ENCODE measurements around the gene COPB1.

DNA sequence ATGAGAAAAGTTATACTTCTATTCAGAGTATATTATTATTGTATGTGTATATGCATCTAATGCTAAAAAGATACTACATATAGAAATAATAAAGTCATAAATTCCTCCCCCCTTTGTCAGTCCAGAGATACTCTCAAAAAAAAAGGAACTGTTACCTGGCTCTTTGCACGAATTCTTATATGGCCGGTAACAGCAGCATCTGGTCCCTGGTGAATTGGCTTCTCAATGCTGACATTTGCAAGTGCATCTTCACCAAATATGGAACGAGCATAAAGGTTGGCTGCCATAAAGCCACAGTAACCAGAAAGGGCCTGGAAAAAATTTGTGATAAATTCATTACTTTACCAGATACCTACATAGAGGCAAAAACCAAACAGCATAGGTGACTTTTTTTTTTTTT lies 41.2 kb downstream of the COPB1 start:
- TF ChIP-seq, protein P1, sequence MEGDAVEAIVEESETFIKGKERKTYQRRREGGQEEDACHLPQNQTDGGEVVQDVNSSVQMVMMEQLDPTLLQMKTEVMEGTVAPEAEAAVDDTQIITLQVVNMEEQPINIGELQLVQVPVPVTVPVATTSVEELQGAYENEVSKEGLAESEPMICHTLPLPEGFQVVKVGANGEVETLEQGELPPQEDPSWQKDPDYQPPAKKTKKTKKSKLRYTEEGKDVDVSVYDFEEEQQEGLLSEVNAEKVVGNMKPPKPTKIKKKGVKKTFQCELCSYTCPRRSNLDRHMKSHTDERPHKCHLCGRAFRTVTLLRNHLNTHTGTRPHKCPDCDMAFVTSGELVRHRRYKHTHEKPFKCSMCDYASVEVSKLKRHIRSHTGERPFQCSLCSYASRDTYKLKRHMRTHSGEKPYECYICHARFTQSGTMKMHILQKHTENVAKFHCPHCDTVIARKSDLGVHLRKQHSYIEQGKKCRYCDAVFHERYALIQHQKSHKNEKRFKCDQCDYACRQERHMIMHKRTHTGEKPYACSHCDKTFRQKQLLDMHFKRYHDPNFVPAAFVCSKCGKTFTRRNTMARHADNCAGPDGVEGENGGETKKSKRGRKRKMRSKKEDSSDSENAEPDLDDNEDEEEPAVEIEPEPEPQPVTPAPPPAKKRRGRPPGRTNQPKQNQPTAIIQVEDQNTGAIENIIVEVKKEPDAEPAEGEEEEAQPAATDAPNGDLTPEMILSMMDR (IDR thresholded peaks at IDR 0.05; ENCODE audit: low read depth, low read length), result no peak
- TF ChIP-seq EZH2phosphoT487 (IDR thresholded peaks at IDR 0.05; ENCODE audit: low read depth), result no peak

All from OCI-LY3 (cell line).